HFF-Myc (cell line): Measurements from ENCODE around the gene LMX1B.

Experiments
- DNase-seq: peaks from one replicate; pipeline ENCODE4 v3.0.0-alpha.2; 2011; ENCODE audit warnings: low read depth; ENCODE audit errors: extremely low read depth
- H3K4me3 ChIP-seq: replicated peaks from 2 replicates; pipeline ENCODE4 v1.5.1; 2011; ENCODE audit warnings: low read depth, mild to moderate bottlenecking, control low read depth, low read length
- TF ChIP-seq, protein P1 (sequence below): IDR thresholded peaks from 2 replicates; pipeline ENCODE4 v1.5.1; 2012; ENCODE audit warnings: mild to moderate bottlenecking, low read depth, low read length, control low read depth; ENCODE audit errors: missing control alignments

LMX1B gene

DNA sequence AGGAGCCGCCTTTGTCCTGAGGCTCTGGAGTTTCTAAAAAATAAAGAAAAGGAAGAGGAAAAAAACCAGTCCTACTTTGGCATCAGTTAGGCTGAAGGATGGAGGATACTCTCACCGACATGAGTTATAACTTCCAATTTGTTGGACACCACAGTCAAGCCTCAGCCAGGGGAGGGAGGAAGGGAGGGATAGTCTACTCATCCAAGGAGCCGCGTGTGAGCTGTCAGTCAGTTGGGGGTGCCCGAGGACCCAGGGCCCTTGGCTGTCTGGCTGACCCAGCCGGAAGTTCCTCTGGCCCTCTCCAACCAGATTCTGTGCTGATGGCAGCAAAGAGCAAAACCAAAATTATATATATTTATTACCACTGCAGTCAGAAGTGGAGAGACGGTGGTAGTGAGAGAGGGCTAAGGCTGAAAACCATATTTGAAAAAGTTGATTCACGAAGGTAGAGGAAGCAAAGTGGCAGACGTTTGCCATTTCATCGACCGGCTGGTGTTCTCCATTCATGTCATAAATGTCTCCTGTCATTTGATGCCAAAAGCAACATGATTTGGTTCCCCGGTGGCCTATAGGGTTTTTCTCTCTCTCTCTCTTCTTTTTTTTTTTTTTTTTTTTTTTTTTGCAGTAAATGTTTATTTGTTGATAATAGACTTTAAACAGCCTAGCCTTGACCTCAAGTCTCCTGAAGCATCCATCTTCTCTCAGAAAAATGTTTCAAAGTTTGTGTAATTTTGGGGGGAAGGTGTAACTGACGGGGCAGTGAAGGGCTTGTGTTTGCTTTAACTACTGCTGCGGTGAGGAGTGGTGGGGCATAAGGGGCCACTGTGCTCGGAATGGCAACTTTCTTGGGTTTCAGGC, 7.6 kb downstream of the LMX1B start:
- TF ChIP-seq, protein P1, sequence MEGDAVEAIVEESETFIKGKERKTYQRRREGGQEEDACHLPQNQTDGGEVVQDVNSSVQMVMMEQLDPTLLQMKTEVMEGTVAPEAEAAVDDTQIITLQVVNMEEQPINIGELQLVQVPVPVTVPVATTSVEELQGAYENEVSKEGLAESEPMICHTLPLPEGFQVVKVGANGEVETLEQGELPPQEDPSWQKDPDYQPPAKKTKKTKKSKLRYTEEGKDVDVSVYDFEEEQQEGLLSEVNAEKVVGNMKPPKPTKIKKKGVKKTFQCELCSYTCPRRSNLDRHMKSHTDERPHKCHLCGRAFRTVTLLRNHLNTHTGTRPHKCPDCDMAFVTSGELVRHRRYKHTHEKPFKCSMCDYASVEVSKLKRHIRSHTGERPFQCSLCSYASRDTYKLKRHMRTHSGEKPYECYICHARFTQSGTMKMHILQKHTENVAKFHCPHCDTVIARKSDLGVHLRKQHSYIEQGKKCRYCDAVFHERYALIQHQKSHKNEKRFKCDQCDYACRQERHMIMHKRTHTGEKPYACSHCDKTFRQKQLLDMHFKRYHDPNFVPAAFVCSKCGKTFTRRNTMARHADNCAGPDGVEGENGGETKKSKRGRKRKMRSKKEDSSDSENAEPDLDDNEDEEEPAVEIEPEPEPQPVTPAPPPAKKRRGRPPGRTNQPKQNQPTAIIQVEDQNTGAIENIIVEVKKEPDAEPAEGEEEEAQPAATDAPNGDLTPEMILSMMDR = no peak
- DNase-seq = no peak
- H3K4me3 ChIP-seq = no peak overlapping the region

DNA sequence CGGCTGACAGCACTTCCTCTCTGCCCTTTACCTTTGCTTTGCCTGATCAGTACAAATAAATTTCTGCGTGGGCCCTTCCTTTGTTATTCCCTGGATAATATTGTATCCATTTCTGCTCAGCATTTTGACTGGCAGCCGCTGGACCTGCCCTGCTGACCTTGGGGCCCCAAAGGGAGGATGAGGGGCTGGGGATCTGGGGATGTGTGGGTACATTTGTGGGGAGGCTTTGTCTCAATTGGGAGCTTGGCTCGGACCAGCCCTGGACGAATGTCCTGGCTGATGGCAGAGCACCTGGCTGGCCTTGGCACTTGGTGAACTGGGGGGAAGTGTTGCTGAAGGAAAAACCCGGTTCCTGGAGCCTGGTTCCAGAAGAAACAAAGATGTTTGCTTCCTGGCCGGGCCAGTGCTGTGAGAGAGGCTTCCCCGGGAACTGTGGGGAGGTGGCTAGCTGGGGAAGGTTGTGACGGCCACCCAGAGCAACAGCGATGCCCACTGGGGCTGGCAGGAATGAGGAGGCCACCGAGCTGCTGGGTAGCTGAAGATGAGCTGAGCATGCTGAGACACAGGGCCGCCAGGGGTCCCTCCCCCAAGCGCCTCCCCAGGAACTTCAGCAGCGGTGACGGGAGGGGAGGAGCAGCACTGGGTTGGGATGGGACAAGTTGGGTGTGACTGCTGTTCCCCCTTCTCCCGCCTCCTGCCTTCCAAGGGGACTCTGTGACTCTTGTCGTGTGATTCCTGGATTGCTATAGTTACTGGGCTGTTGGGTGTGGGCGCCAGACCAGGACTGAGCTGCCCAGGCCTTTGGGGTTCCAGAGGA, 8.4 kb downstream of the LMX1B start:
- TF ChIP-seq, protein P1 = no peak
- no peak overlapping the region for H3K4me3 ChIP-seq
- DNase-seq = no peak

DNA sequence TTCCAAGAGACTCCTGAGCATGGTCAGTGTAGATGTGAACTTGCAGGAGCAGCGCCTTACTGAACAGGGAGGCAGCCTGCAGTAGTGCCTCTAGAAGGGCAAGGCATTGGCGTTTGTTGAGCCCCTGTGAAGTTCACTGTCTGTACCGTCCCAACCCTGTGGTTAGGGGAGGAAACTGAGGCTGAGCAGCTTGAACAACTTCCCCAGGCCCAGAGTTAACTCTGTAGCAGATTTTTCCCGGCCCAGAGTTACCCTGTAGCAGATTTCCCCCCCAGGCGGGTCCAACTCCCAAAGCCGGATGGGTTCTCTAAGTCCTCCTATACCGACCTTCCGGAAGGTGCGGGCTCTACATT, 9.6 kb downstream of the LMX1B start:
- no peak for DNase-seq
- TF ChIP-seq, protein P1 = no peak
- no peak overlapping the region for H3K4me3 ChIP-seq

DNA sequence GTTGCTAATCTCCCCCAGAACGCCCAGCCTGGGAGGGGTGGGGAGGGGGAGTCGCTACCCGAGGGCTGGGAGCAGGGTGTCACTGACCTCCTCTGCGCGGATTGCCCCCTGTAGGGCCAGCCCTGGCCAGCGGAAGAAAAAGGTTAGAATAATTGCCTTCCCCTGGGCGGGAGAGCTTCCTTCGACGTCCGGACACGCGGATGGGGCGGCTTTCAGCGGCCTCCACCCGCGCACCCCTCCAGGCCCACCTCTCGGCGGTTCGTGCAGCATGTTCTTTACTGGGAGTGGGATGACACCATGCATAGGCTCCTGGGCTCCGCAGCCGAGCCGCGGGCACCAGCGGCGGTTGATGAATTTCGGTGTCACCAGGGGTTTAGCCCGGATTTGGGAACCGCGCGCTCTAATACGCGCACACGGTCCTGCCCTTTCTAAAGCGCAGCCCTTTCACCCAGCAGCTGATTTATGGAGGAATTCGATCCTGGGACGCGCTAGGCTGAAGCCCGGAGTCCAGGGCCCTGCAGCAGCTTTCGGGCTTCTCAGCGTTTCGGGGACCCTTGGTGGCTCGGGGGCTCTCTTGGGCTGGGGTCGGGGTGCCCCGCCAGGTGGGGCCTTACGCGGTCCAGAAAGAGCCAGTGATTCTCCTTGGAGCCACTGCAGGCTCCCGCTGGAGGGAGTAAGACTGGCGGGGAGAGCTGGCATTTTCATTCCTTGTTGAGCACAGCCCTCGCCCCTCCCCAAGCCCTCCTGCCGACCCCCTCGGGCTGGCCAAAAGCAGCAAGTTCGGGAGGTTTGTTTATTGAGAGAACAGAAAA, 10.1 kb downstream of the LMX1B start:
- TF ChIP-seq, protein P1 = no peak
- H3K4me3 ChIP-seq = no peak overlapping the region
- DNase-seq = no peak

DNA sequence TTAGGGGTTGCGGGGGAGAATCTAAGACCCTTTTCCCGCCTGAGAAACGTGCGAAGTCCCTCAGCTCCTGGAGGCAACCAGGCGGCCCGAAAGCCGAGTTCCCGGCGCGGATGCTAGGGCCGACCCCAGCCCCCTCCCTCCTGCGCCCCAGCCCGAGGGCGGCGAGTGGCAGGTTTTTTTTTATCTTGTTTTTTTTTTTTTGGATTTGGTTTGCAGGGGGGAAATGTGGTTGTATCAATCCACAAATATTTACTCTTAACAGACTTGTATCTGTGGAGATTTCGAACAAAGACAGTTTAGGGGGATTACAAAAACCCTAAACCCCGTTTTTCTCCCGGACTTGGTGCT, 10.7 kb downstream of the LMX1B start:
- no peak overlapping the region for H3K4me3 ChIP-seq
- TF ChIP-seq, protein P1 = no peak

DNA sequence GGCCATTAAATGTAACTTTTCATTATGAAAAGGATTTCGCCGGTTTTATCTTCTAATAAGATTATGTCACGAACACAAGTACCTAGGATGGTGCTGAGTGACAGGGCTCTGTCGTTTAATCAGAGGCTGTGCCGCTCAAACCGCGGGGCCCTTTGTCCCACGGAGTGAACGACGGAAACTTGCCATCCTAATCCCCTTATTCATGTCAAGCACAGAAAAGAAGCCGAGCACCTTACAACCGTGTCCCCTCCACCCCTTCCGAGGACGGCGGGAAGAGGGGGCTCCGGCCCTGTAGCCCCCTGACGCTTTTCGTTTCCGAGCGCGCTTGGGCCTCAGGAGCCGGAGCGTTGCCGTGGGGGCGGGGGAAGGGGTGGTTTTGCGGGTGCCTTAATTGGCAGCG, 11.2 kb downstream of the LMX1B start:
- TF ChIP-seq, protein P1 = no peak
- no peak for DNase-seq
- H3K4me3 ChIP-seq = no peak overlapping the region

More for the DNA sequence above, 10.7 kb downstream of the LMX1B start:
- no peak for DNase-seq
